Liver (tissue), 9 donors: ENCODE data around the gene BPTF. TPM values are rescaled to one million over a fixed set of nuclear protein-coding genes. Genes with fewer than 3 reads are reported as not detected.
"Not testable (repeated sequence)": the region's sequence is repeated elsewhere in the genome, so short reads cannot be mapped to it uniquely, and the experiment has no call there.

Experiments used
- DNase-seq: peaks from one replicate; pipeline ENCODE4 v3.0.0-alpha.2; 2017; ENCODE audit warnings: low spot score
- H3K27ac ChIP-seq, 2 donors: one replicate each; pipeline ENCODE4 v1.7.0; 2013; ENCODE audit warnings: inconsistent platforms in 2 of 2, low read length in 2 of 2, control low read depth in 1 of 2, low read depth in 1 of 2, mild to moderate bottlenecking in 1 of 2
- H3K27me3 ChIP-seq, 4 donors: one replicate each; pipeline versions ENCODE4 v1.6.1 to v1.7.0; 2013; ENCODE audit warnings: low read length in 3 of 4, inconsistent platforms in 1 of 4, mild to moderate bottlenecking in 1 of 4, moderate library complexity in 1 of 4; ENCODE audit not compliant: control insufficient read depth in 4 of 4, insufficient read depth in 4 of 4
- H3K36me3 ChIP-seq, 4 donors: one replicate each; pipeline versions ENCODE4 v1.6.1 to v1.7.0; 2013; ENCODE audit warnings: low read length in 3 of 4, mild to moderate bottlenecking in 3 of 4, low read depth in 1 of 4, moderate library complexity in 1 of 4; ENCODE audit not compliant: control insufficient read depth in 4 of 4, insufficient read depth in 3 of 4
- H3K4me1 ChIP-seq, 4 donors: one replicate each; pipeline versions ENCODE4 v1.6.1 to v1.7.0; 2013; ENCODE audit warnings: low read length in 3 of 4, mild to moderate bottlenecking in 3 of 4, moderate library complexity in 1 of 4; ENCODE audit not compliant: control insufficient read depth in 4 of 4, insufficient read depth in 4 of 4
- H3K4me3 ChIP-seq, 3 donors: one replicate each; pipeline versions ENCODE4 v1.6.1 to v1.7.0; 2013; ENCODE audit warnings: low read length in 3 of 3, control low read depth in 1 of 3, low read depth in 1 of 3, mild to moderate bottlenecking in 1 of 3
- H3K9ac ChIP-seq, 2 donors: one replicate each; pipeline ENCODE4 v1.7.0; 2013; ENCODE audit warnings: low read length in 2 of 2, mild to moderate bottlenecking in 2 of 2, moderate library complexity in 2 of 2, control low read depth in 1 of 2, low read depth in 1 of 2
- H3K9me3 ChIP-seq, 4 donors: one replicate each; pipeline versions ENCODE4 v1.6.1 to v1.7.0; 2013; ENCODE audit warnings: low read length in 3 of 4; ENCODE audit not compliant: control insufficient read depth in 4 of 4
- ATF3 ChIP-seq: IDR thresholded peaks from 2 replicates; pipeline ENCODE4 v1.6.1; 2016; ENCODE audit warnings: antibody characterized with exemption
- CTCF ChIP-seq: fragments of 150-350 bp; IDR thresholded peaks from 2 replicates; pipeline ENCODE4 v1.5.1; 2017; ENCODE audit warnings: improper control_type of control experiment, low read depth, low read length; ENCODE audit not compliant: missing input control
- EGR1 ChIP-seq, 2 donors: IDR thresholded peaks; 2 replicates each; pipeline ENCODE4 v1.6.1; 2016 to 2018; ENCODE audit warnings: antibody characterized with exemption in 2 of 2, low read depth in 2 of 2
- FOXA1 ChIP-seq: IDR thresholded peaks from 2 replicates; pipeline ENCODE4 v1.6.1; 2016; ENCODE audit warnings: antibody characterized with exemption
- GABPA ChIP-seq, 2 donors: IDR thresholded peaks in 1 of 2; conservative IDR thresholded peaks in 1 of 2; 2 replicates each; pipeline ENCODE4 v1.6.1; 2016; ENCODE audit warnings: antibody characterized with exemption in 2 of 2, mild to moderate bottlenecking in 1 of 2, moderate library complexity in 1 of 2
- HNF4A ChIP-seq, 2 donors: conservative IDR thresholded peaks; 2 replicates each; pipeline ENCODE4 v1.6.1; 2016; ENCODE audit warnings: antibody characterized with exemption in 2 of 2, mild to moderate bottlenecking in 2 of 2
- HNF4G ChIP-seq: IDR thresholded peaks from 2 replicates; pipeline ENCODE4 v1.6.1; 2016; ENCODE audit warnings: antibody characterized with exemption
- JUND ChIP-seq, 2 donors: IDR thresholded peaks; 2 replicates each; pipeline ENCODE4 v1.6.1; 2016; ENCODE audit warnings: antibody characterized with exemption in 2 of 2
- RXRA ChIP-seq, 2 donors: IDR thresholded peaks; 2 replicates each; pipeline ENCODE4 v1.6.1; 2017 to 2018; ENCODE audit warnings: antibody characterized with exemption in 2 of 2, mild to moderate bottlenecking in 1 of 2
- SP1 ChIP-seq: IDR thresholded peaks from 2 replicates; pipeline ENCODE4 v1.6.1; 2018; ENCODE audit warnings: antibody characterized with exemption, mild to moderate bottlenecking
- TAF1 ChIP-seq: conservative IDR thresholded peaks from 2 replicates; pipeline ENCODE4 v1.6.1; 2016; ENCODE audit warnings: antibody characterized with exemption, mild to moderate bottlenecking
- YY1 ChIP-seq: IDR thresholded peaks from 2 replicates; pipeline ENCODE4 v1.6.1; 2016; ENCODE audit warnings: antibody characterized with exemption, mild to moderate bottlenecking
- ZBTB33 ChIP-seq: IDR thresholded peaks from 2 replicates; pipeline ENCODE4 v1.6.1; 2016; ENCODE audit warnings: antibody characterized with exemption
- WGBS: extraction: QIAGEN DNeasy Blood & Tissue Kit; methylation state at CpG from one replicate; pipeline ENCODE4 v1.1.7; 2013; 5-methylcytosine and 5-hydroxymethylcytosine counted together
- polyA plus RNA-seq, 2 donors: library from polyadenylated mRNA; stranded (reverse) in 1 of 2; unstranded in 1 of 2; fragments of 200-250 nt in 1 of 2; fragments of >200 nt in 1 of 2; fragmentation: Nextera tagmentation in 1 of 2; extraction: Ambion mirVana in 1 of 2; gene quantifications; one replicate each; pipeline versions ENCODE4 v1.2.1 to v1.2.3, GENCODE V29; 2013 to 2015
- total RNA-seq, 2 donors: library from RNA; depleted of rRNA; stranded (reverse); fragments of >200 nt; gene quantifications; one replicate each; pipeline ENCODE4 v1.2.3, GENCODE V29; 2014
- TF ChIP-seq, protein P1 (sequence below): IDR thresholded peaks from 2 replicates; pipeline ENCODE4 v1.6.1; 2016; ENCODE audit warnings: antibody characterized with exemption, mild to moderate bottlenecking
- donor health status: healthy.
- donor health status: healthy.
- donor health status: healthy.
- donor health status: healthy.
- donor health status: healthy.

BPTF gene
- total and polyA plus RNA-seq, 4 donors, result 8.1 to 51.7 (median 29.5) TPM

DNA sequence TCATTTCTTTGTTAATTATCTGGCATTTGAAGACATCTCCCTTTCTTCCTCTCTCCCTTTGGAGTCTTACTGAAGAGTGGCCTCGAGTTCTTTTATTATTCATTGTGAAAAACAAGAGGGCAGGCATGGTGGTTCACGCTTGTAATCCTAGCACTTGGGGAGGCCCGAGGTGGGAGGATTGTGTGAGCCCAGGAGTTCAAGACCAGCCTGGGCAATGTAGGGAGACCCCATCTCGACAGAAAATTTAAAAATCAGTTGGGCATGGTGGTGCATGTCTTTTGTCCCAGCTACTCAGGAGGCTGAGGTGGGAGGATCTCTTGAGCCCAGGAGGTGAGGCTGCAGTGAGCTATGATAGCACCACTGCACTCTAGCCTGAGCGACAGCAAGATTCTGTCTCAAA is 20.1 kb downstream of the BPTF start:
- H3K27me3 ChIP-seq, result no peaks in the 10 kb centered on the region
- H3K9me3 ChIP-seq, result no peaks in the 10 kb centered on the region
- WGBS, result 95% methylated on average over 5 of the region's 5 CpGs
- no peak for DNase-seq
- no peak overlapping the region for H3K27ac ChIP-seq
- H3K9ac ChIP-seq, result no peak overlapping the region
- peaks cover 0 to 1% (median 0%) of the 10 kb centered on the region in 4 donors for H3K4me1 ChIP-seq
- no peak overlapping the region for H3K4me3 ChIP-seq
- H3K36me3 ChIP-seq, result no peaks in the 10 kb centered on the region
- no peak for TF ChIP-seq HNF4A (conservative IDR thresholded peaks at IDR 0.05)
- TF ChIP-seq ZBTB33, result no peak
- TF ChIP-seq, protein P1, sequence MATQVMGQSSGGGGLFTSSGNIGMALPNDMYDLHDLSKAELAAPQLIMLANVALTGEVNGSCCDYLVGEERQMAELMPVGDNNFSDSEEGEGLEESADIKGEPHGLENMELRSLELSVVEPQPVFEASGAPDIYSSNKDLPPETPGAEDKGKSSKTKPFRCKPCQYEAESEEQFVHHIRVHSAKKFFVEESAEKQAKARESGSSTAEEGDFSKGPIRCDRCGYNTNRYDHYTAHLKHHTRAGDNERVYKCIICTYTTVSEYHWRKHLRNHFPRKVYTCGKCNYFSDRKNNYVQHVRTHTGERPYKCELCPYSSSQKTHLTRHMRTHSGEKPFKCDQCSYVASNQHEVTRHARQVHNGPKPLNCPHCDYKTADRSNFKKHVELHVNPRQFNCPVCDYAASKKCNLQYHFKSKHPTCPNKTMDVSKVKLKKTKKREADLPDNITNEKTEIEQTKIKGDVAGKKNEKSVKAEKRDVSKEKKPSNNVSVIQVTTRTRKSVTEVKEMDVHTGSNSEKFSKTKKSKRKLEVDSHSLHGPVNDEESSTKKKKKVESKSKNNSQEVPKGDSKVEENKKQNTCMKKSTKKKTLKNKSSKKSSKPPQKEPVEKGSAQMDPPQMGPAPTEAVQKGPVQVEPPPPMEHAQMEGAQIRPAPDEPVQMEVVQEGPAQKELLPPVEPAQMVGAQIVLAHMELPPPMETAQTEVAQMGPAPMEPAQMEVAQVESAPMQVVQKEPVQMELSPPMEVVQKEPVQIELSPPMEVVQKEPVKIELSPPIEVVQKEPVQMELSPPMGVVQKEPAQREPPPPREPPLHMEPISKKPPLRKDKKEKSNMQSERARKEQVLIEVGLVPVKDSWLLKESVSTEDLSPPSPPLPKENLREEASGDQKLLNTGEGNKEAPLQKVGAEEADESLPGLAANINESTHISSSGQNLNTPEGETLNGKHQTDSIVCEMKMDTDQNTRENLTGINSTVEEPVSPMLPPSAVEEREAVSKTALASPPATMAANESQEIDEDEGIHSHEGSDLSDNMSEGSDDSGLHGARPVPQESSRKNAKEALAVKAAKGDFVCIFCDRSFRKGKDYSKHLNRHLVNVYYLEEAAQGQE, result no peak
- no peak for TF ChIP-seq ATF3
- TF ChIP-seq GABPA (IDR thresholded peaks at IDR 0.05 in 1 of 2, conservative IDR thresholded peaks at IDR 0.05 in 1 of 2), result no peak
- no peak for TF ChIP-seq FOXA1
- no peak for TF ChIP-seq TAF1
- no peak for TF ChIP-seq YY1
- TF ChIP-seq JUND (IDR thresholded peaks at IDR 0.05), result no peak
- no peak for TF ChIP-seq RXRA (IDR thresholded peaks at IDR 0.05)
- TF ChIP-seq SP1, result no peak
- no peak for TF ChIP-seq HNF4G
- TF ChIP-seq CTCF, result no peak
- TF ChIP-seq EGR1 (IDR thresholded peaks at IDR 0.05; ENCODE audit: low read depth in 2 of 2), result no peak

DNA sequence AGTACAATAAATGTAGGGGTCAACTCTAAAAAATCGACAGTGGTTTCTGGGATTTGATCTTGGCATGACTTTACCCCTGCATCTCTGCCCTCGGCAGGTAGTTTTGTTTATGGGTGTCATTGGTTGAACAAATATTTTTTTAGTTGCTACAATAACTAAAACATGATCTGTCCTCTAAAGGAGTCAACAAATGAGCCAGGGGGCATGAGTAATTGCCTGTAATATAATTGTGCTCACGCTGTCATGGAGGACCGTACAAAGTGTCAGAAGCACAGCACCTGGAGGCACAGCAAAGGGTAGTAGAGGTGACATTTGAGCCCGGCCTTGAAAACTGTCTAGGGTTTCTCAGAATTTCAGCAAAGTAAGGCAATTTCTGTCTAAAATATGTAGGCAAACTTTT is 22.9 kb downstream of the BPTF start:
- not testable (repeated sequence) for H3K27me3 ChIP-seq, H3K4me3 ChIP-seq, DNase-seq, H3K9ac ChIP-seq, H3K9me3 ChIP-seq, H3K4me1 ChIP-seq, H3K36me3 ChIP-seq, H3K27ac ChIP-seq
- WGBS, result 73% methylated on average over 5 of the region's 5 CpGs

- H3K9me3 ChIP-seq, H3K27ac ChIP-seq, H3K36me3 ChIP-seq, H3K9ac ChIP-seq, H3K27me3 ChIP-seq, H3K4me3 ChIP-seq, DNase-seq, H3K4me1 ChIP-seq: not testable (repeated sequence)
- 91% methylated on average over 3 of the region's 3 CpGs for WGBS
These were observed 23.5 kb downstream of the BPTF start for GRCh38 chr17:67848846-67849245.
